Upper lobe of left lung (tissue), 4 donors: ENCODE data around the gene IKZF4.

Experiments used
- POLR2A ChIP-seq, 4 donors: fragments of 450-650 bp; IDR thresholded peaks; one replicate each; pipeline ENCODE4 v1.5.1; 2016 to 2017; ENCODE audit warnings: antibody characterized with exemption in 4 of 4, mild to moderate bottlenecking in 2 of 4
- TF ChIP-seq, protein P1 (sequence below), 6 experiments: fragments of 450-650 bp in 4 of 6; fragments of 200-600 bp in 2 of 6; sonication (generic) in 2 of 6; IDR thresholded peaks; one replicate each; pipeline ENCODE4 v1.5.1; 2016 to 2019; ENCODE audit warnings: antibody characterized with exemption in 6 of 6

DNA sequence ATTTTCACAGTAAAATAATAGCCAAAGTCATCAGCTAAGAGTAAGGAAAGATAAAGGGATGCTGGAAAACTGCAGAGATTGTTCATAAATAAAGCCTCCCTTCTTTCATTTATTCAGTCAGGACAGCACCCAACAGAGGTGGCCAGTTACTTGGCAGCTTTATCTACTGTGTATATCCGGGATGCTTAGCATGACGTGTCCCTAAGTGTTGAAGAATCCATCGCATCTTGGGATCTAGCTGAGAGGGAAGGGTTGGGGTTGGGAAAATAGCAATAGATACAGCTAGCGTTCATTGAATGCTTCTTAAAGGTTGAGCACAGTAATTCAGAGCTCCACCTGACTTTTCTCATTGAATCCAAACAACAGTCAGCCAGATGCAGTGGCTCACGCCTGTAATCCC is 53.6 kb downstream of the IKZF4 start:
- TF ChIP-seq, protein P1, sequence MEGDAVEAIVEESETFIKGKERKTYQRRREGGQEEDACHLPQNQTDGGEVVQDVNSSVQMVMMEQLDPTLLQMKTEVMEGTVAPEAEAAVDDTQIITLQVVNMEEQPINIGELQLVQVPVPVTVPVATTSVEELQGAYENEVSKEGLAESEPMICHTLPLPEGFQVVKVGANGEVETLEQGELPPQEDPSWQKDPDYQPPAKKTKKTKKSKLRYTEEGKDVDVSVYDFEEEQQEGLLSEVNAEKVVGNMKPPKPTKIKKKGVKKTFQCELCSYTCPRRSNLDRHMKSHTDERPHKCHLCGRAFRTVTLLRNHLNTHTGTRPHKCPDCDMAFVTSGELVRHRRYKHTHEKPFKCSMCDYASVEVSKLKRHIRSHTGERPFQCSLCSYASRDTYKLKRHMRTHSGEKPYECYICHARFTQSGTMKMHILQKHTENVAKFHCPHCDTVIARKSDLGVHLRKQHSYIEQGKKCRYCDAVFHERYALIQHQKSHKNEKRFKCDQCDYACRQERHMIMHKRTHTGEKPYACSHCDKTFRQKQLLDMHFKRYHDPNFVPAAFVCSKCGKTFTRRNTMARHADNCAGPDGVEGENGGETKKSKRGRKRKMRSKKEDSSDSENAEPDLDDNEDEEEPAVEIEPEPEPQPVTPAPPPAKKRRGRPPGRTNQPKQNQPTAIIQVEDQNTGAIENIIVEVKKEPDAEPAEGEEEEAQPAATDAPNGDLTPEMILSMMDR (IDR thresholded peaks at IDR 0.05) = no peak
- TF ChIP-seq POLR2A (IDR thresholded peaks at IDR 0.05) = no peak
